Endothelial cell (in vitro differentiated cells): ENCODE data around the gene SORCS3. TPM values are rescaled to one million over a fixed set of nuclear protein-coding genes. Genes with fewer than 3 reads are reported as not detected.

ENCODE experiments used
- DNase-seq: peaks from one replicate; pipeline ENCODE4 v3.0.0; 2021; ENCODE audit warnings: low spot score
- H3K27ac Mint-ChIP-seq: one replicate; pipeline ENCODE4 v1.8.0; 2021; ENCODE audit warnings: mixed read lengths, inconsistent platforms; ENCODE audit not compliant: unreplicated experiment
- H3K27me3 Mint-ChIP-seq: one replicate; pipeline ENCODE4 v1.8.0; 2021; ENCODE audit warnings: mild to moderate bottlenecking, moderate library complexity, mixed read lengths, inconsistent platforms; ENCODE audit not compliant: unreplicated experiment
- H3K36me3 Mint-ChIP-seq: one replicate; pipeline ENCODE4 v1.8.0; 2021; ENCODE audit warnings: mild to moderate bottlenecking, low read depth, mixed read lengths, inconsistent platforms; ENCODE audit not compliant: unreplicated experiment
- H3K4me1 Mint-ChIP-seq: one replicate; pipeline ENCODE4 v1.8.0; 2021; ENCODE audit warnings: mild to moderate bottlenecking, mixed read lengths, inconsistent platforms; ENCODE audit not compliant: unreplicated experiment
- H3K4me3 Mint-ChIP-seq: one replicate; pipeline ENCODE4 v1.8.0; 2021; ENCODE audit warnings: mild to moderate bottlenecking, mixed read lengths, inconsistent platforms; ENCODE audit not compliant: unreplicated experiment
- H3K9me3 Mint-ChIP-seq: one replicate; pipeline ENCODE4 v1.8.0; 2021; ENCODE audit warnings: mixed read lengths, inconsistent platforms; ENCODE audit not compliant: unreplicated experiment
- CTCF ChIP-seq: fragments of 200-600 bp; sonication (generic); IDR thresholded peaks from one replicate; pipeline ENCODE4 v1.5.0; 2021; ENCODE audit warnings: antibody characterized with exemption; ENCODE audit not compliant: unreplicated experiment
- total RNA-seq: library from RNA; stranded (reverse); fragmentation: NEBNext Ultra II Directional; extraction: Animal tissue kit (Norgen Biotek cat#: 25700); gene quantifications from one replicate; pipeline ENCODE4 v1.2.1, GENCODE V29; 2021; ENCODE audit not compliant: unreplicated experiment

Gene SORCS3
- total RNA-seq, 1 donor from 2014 or later, result not detected

- Mint-ChIP-seq H3K9me3 (no peaks in the 10 kb centered on the region), H3K27ac (no peak overlapping the region), H3K27me3 (no peaks in the 10 kb centered on the region), H3K36me3 (no peaks in the 10 kb centered on the region), H3K4me3 (no peak overlapping the region), H3K4me1 (no peaks in the 10 kb centered on the region)
- no peak for TF ChIP-seq CTCF
- no peak for DNase-seq
Observed at GRCh38 chr10:105024184-105024583, 383.1 kb downstream of the SORCS3 start.

- TF ChIP-seq CTCF, result no peak
- Mint-ChIP-seq H3K36me3 (no peaks in the 10 kb centered on the region), H3K27ac (no peak overlapping the region), H3K9me3 (no peaks in the 10 kb centered on the region), H3K4me1 (no peaks in the 10 kb centered on the region), H3K27me3 (no peaks in the 10 kb centered on the region), H3K4me3 (no peak overlapping the region)
- no peak for DNase-seq
Observed at GRCh38 chr10:105025092-105025491, 384.0 kb downstream of the SORCS3 start.

GRCh38 chr10:105026566-105026965 is 385.5 kb downstream of the SORCS3 start:
- no peak for DNase-seq
- Mint-ChIP-seq H3K27me3 (no peaks in the 10 kb centered on the region), H3K4me3 (no peak overlapping the region), H3K4me1 (no peaks in the 10 kb centered on the region), H3K27ac (no peak overlapping the region), H3K36me3 (no peaks in the 10 kb centered on the region), H3K9me3 (no peaks in the 10 kb centered on the region)
- no peak for TF ChIP-seq CTCF

- Mint-ChIP-seq H3K4me3 (no peak overlapping the region), H3K4me1 (no peaks in the 10 kb centered on the region), H3K9me3 (no peaks in the 10 kb centered on the region)
Observed at GRCh38 chr10:105029286-105029685, 388.2 kb downstream of the SORCS3 start.

GRCh38 chr10:105037022-105037421 is 395.9 kb downstream of the SORCS3 start:
- Mint-ChIP-seq H3K4me1 (no peaks in the 10 kb centered on the region), H3K9me3 (no peaks in the 10 kb centered on the region), H3K36me3 (no peaks in the 10 kb centered on the region), H3K27ac (no peak overlapping the region), H3K27me3 (peaks cover 2% of the 10 kb centered on the region), H3K4me3 (no peak overlapping the region)
- TF ChIP-seq CTCF, result no peak
- no peak for DNase-seq

More at GRCh38 chr10:105029286-105029685, 388.2 kb downstream of the SORCS3 start:
- H3K36me3 Mint-ChIP-seq, result no peaks in the 10 kb centered on the region
- H3K27me3 Mint-ChIP-seq, result no peaks in the 10 kb centered on the region
- DNase-seq, result no peak
- no peak for TF ChIP-seq CTCF
- H3K27ac Mint-ChIP-seq, result no peak overlapping the region
